OCI-LY7 (cell line): Measurements from ENCODE around the gene YARS1.

ENCODE experiments used
- CTCF ChIP-seq: fragments of 200-600 bp; sonication (generic); conservative IDR thresholded peaks from 2 replicates; pipeline ENCODE4 v1.5.1; 2014; ENCODE audit warnings: mild to moderate bottlenecking, antibody characterized with exemption, low read length, moderate library complexity, mixed read lengths
- EZH2phosphoT487 ChIP-seq: fragments of 200-600 bp; sonication (generic); IDR thresholded peaks from 2 replicates; pipeline ENCODE4 v1.6.1; 2018; ENCODE audit warnings: low read depth, borderline replicate concordance, mild to moderate bottlenecking, mixed run types, antibody characterized with exemption, low read length, moderate library complexity, mixed read lengths

GRCh38 chr1:32861904-32862695, 44.9 kb upstream of the YARS1 start:
- TF ChIP-seq CTCF (no peak), EZH2phosphoT487 (no peak)
